Measurements from ENCODE around the gene MAP3K8.

DNA sequence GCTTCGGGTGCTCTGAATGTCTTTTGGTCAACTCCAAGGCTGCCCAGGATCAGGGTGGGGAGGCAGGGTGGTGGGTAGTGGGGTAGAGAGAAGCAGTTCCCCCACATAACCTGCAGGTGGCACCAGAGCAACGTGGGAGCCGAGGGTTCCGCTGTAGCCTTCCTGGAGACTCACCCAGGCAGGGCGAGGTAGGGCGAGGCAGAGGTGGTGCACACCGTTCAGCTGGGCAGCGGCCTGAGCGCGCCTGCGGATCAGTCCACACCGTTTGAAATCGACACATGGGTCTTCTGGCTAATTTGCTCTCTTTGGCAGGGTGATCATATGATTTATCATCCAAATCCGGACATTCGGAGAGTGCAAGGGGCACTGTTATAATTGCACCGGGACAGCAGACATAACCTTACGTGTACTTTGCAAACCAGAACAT is 41.4 kb upstream of the MAP3K8 start:
- TF ChIP-seq, protein P1, sequence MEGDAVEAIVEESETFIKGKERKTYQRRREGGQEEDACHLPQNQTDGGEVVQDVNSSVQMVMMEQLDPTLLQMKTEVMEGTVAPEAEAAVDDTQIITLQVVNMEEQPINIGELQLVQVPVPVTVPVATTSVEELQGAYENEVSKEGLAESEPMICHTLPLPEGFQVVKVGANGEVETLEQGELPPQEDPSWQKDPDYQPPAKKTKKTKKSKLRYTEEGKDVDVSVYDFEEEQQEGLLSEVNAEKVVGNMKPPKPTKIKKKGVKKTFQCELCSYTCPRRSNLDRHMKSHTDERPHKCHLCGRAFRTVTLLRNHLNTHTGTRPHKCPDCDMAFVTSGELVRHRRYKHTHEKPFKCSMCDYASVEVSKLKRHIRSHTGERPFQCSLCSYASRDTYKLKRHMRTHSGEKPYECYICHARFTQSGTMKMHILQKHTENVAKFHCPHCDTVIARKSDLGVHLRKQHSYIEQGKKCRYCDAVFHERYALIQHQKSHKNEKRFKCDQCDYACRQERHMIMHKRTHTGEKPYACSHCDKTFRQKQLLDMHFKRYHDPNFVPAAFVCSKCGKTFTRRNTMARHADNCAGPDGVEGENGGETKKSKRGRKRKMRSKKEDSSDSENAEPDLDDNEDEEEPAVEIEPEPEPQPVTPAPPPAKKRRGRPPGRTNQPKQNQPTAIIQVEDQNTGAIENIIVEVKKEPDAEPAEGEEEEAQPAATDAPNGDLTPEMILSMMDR (IDR thresholded peaks at IDR 0.05; ENCODE audit: poor library complexity, severe bottlenecking): peak; percentile 75
- TF ChIP-seq EZH2 (IDR thresholded peaks at IDR 0.05; ENCODE audit: borderline replicate concordance, insufficient read depth, low read length, poor library complexity, severe bottlenecking) (no peak), RAD21 (conservative IDR thresholded peaks at IDR 0.05) (peak; percentile 79)
- TF ChIP-seq, protein P2, sequence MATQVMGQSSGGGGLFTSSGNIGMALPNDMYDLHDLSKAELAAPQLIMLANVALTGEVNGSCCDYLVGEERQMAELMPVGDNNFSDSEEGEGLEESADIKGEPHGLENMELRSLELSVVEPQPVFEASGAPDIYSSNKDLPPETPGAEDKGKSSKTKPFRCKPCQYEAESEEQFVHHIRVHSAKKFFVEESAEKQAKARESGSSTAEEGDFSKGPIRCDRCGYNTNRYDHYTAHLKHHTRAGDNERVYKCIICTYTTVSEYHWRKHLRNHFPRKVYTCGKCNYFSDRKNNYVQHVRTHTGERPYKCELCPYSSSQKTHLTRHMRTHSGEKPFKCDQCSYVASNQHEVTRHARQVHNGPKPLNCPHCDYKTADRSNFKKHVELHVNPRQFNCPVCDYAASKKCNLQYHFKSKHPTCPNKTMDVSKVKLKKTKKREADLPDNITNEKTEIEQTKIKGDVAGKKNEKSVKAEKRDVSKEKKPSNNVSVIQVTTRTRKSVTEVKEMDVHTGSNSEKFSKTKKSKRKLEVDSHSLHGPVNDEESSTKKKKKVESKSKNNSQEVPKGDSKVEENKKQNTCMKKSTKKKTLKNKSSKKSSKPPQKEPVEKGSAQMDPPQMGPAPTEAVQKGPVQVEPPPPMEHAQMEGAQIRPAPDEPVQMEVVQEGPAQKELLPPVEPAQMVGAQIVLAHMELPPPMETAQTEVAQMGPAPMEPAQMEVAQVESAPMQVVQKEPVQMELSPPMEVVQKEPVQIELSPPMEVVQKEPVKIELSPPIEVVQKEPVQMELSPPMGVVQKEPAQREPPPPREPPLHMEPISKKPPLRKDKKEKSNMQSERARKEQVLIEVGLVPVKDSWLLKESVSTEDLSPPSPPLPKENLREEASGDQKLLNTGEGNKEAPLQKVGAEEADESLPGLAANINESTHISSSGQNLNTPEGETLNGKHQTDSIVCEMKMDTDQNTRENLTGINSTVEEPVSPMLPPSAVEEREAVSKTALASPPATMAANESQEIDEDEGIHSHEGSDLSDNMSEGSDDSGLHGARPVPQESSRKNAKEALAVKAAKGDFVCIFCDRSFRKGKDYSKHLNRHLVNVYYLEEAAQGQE (IDR thresholded peaks at IDR 0.05; ENCODE audit: borderline replicate concordance): no peak
